Measurements from ENCODE around the gene EXD2.
A peak's percentile ranks its signal among the peaks of the same experiment; 100 is the strongest.
"Not testable (repeated sequence)": the region's sequence is repeated elsewhere in the genome, so short reads cannot be mapped to it uniquely, and the experiment has no call there.

EXD2 gene, protein sequence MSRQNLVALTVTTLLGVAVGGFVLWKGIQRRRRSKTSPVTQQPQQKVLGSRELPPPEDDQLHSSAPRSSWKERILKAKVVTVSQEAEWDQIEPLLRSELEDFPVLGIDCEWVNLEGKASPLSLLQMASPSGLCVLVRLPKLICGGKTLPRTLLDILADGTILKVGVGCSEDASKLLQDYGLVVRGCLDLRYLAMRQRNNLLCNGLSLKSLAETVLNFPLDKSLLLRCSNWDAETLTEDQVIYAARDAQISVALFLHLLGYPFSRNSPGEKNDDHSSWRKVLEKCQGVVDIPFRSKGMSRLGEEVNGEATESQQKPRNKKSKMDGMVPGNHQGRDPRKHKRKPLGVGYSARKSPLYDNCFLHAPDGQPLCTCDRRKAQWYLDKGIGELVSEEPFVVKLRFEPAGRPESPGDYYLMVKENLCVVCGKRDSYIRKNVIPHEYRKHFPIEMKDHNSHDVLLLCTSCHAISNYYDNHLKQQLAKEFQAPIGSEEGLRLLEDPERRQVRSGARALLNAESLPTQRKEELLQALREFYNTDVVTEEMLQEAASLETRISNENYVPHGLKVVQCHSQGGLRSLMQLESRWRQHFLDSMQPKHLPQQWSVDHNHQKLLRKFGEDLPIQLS

DNA sequence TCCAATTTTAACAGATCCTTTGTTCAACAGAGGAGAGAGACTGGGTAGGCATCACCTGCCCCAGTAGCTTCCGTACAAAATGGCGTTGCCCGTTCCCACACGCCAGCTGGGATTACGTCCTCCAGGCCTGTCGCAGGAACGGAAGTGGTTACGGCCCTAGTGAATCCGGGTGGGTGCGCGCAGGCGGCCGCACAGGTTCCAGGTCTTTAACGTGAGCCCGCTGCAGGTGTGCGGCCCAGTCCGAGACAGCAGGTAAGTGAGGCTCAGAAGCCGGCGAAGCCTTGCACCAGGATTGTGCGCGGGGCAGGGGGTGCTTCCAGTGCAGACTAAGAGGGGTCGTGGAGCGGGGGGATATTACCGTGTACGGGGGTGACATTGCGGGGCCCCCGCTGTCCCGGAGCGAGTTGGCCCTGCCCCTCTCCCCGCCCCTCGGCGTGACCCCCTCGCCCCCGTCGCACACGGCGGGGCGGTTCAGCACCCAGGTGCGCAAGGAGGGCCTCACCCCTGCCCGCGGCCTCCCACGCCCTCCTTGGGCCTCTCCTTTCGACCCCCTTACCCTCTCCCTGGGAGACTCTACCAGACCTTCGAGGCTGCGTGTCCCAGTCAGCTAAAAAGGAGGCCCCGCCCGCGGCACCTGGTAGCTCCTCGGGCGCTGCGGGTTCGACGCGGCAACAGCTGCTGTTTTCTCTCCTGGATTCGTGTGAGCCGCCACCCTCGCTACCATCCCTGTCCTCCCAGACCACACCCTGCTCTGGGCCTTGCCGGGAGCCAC is at the start of gene EXD2:
TSS of gene EXD2 (plus strand) at position 159 of the 772 bp plus-strand sequence. CDS start 17,973 bp downstream, outside the sequence.
- DNase-seq, result peak; percentile 27 to 94 (median 83)

DNA sequence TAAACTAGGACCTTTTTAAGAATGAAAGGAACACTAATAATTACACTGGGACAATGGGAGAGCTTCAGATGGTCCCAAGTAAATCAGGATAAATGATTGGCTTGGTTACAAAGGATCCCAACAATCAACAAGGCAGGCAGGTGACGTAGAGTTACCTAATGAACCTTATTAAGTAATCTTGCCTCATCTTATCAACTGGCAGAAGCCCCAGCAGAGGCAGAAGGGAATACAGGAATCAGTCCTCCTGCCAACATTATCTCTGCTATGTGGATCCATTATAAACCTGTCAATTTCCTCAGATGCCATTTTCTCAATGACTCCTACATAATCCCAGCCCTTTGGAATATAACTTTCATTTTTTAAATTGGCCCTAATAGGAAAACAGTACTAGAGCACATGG is 49.7 kb upstream of the EXD2 start:
- DNase-seq, result no peak

- DNase-seq, result no peak
Measured at GRCh38 chr14:69142101-69142500, 49.2 kb upstream of the EXD2 start.

GRCh38 chr14:69149461-69150244 is 41.6 kb upstream of the EXD2 start:
- DNase-seq, result no peak

- DNase-seq, result peak in 53 of 56 donors; percentile 31 to 87 (median 71)
Measured at GRCh38 chr14:69151458-69152180, 39.7 kb upstream of the EXD2 start.

DNA sequence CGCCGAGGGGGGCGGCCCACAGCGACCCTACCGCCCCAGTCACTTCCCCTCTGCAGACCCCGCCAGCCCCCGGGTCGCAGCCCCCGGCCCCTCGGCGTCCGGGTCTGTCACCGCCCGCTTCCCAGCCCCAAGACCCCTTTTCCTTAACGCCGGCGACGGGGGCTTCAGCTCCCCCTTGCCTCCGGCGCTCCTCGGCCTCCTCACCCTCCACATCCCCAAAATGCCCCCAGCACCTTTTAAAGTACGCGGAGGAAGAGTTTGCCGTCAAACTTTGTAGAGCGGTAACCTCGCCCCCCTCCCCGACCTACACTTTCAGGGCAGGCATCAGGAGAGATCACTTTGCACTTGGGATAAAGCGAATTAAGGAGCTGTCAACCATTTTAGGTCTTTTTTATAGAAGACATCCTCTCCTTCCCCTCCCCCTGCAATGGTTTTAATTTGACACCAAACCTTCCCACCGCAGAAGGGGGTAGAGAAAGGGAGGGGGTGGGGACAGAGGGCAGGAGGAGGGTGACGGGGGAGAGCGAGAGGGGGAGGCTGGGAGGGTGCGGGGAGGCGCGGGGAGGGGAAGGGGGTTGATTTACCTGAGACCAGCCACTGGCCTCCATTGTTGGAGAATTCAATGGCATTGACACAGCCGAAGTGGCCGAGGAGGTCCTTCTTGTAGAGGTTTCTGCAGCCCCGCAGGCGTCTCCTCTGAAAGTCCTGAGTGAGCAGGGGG is 39.0 kb upstream of the EXD2 start:
- DNase-seq, result peak in 16 of 56 donors; percentile 23 to 64 (median 38)

GRCh38 chr14:69152902-69153151 is 38.5 kb upstream of the EXD2 start, which contains the start of gene DCAF5:
TSS of gene DCAF5 (minus strand) at chr14:69153119. CDS start at chr14:69152978, 141 bp downstream.
- peak in 17 of 56 donors; percentile 49 to 92 (median 82) for DNase-seq

- DNase-seq, result peak in 41 of 56 donors; percentile 31 to 91 (median 77)
Measured at GRCh38 chr14:69153152-69153872, 38.0 kb upstream of the EXD2 start.

DNA sequence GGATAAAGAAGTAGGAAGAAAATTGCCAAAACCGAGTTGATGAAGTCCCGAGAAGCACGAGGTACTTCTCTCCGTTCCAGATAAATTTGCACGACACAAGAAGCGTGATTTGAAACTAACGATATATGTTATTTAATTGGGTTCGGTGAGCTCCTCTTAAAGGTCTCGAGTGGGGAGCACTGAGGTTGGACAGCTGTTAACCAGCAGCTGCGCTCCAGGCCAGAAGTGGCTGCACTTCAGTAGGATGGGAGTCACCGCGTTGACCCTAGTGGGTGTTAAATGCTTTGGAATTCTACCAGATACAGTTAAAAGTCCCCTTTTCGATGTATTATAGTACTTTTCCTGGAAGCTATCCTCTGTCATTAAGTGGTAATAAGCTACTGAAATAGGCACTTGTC is 37.4 kb upstream of the EXD2 start:
- peak in 8 of 56 donors; percentile 1 to 56 (median 22) for DNase-seq

DNA sequence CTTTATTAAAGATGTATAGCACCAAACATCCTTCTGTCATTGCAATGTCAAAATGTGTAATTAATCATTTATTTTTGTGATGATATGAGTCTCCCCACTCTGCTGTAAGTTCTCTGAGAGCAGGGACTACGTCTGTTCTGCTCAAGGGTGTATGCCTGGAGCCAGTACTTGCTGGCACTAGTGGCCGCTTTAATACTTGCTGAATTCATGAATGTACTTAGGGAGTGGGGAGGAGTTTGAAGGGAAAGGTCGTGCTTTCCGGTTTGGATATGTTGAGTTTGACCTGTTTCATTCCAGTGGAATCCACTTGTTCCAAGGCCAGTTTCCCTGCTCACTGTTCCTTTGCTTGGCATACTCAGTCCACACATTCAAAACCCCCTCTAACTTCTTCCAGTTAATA is 36.5 kb upstream of the EXD2 start:
- DNase-seq, result peak in 1 of 56 donors; percentile 1

- DNase-seq, result no peak
Measured at GRCh38 chr14:69156224-69156623, 35.1 kb upstream of the EXD2 start.

DNA sequence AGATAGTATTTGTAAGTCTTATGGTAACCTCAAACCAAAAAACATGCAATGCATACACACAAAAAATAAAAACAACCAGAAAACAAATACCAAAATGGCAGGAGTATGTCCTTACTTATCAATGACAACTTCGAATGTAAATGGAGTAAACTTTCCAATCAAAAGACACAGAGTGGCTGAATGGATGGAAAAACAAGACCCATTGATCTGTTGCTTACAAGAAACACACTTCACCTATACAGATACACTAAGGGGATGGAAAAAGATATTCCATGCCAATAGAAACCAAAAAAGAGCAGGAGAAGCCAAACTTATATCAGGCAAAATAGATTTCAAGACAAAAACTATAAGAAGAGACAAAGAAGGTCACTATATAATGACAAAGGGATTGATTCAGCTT is 29.7 kb upstream of the EXD2 start:
- DNase-seq, result no peak

DNA sequence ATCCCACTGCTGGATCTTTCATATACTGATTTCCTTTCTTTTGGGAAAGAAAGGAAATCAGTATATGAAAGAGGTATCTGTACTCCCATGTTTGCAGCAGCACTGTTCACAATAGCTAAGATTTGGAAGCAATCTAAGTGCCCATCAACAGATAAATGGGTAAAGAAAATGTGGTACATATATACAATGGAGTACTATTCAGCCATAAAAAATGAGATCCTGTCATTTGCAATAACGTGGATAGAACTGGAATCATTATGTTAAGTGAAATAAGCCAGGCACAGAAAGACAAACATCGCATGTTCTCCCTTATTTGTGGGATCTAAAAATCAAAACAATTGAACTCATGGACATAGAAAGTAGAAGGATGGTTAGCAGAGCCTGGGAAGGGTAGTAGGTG is 25.5 kb upstream of the EXD2 start:
- not testable (repeated sequence) for DNase-seq

DNA sequence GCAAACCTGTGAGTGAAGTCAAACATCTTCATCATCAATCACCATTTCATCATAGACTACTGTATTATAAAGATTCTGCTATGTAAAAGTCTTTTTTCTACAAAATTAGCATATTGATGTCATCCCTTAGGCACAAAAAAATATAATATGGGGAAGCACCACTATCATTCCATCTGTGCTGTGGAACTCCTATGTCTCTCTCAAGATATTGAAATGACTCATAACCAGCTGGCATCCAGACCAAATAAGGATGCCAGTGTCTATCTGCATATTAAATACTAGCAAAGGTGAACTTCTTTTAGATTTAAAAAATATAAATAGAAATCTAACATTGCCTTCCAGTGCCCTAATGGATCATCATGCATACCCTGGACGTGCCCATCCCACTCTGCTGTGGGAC is 20.5 kb upstream of the EXD2 start:
- DNase-seq, result no peak

DNA sequence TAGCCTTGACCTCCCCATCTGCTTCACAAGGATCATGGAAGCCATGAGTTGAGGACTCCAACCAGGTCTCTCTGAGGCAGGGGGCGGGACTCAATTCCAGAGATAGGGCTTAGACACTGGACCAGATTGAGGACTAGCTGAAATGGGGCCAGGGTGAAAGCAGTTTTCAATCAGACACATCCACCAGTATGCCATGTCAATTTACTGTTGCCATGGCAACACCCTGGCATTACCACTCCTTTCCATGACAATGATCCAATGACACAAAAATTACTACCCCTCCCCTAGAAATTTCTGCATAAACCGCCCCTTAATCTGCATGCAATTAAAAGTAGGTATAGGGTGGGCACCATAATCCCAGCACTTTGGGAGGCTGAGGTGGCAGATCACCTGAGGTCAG is 19.7 kb upstream of the EXD2 start:
- DNase-seq, result peak in 1 of 56 donors; percentile 4

DNA sequence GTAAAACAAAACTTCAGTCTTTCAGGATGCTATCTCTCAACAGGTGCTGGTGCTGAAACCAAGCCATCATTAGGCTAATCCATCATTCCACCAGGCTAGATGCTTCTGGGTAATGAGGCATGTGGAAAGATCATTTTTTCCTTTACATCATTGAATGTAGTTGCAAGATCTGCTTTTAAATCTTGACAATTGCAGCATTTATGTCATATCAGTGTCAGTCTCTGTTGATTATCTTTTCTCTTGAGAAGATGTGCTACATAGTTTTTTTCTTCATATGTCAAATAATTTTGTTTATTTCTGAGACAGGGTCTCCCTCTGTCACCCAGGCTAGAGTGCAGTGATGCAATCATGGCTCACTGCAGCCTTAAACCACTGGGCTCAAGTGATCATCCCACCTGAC is 16.2 kb upstream of the EXD2 start:
- DNase-seq, result no peak

DNA sequence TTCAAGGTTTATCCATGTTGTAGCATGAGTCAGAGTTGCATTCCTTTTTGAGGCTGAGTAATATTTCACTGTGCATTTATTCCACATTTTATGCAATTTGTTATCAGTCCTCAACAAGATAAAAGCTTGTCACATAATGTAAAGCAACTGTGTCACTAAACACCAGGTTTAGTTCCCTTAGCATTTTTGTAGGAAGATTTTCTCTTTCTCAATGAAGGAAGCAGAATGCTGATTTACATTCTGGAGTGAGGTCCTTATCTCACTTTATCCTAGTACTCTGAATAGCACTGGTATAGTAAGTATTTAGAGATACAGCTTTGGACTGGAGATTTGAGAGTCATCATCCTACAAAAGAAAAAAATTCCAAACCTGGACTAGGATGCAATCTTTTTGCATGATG is 9.8 kb upstream of the EXD2 start:
- DNase-seq, result no peak

DNA sequence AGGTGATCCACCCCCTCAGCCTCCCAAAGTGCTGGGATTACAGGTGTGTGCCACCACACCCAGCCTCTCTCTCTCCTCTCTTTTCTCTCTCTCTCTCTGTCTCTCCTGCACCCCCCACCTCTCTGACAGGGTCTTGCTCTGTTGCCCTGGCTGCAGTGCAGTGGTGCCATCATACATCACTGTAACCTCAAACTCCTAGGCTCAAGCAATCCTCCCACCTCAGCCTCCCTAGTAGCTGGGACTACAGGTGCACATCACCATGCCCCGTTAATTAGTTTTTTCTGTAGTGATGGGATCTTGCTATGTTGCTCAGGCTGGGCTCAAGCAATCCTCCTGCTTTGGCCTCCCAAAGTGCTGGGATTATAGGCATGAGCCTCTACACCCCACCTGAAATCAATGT is 8.7 kb upstream of the EXD2 start:
- DNase-seq, result not testable (repeated sequence)

DNA sequence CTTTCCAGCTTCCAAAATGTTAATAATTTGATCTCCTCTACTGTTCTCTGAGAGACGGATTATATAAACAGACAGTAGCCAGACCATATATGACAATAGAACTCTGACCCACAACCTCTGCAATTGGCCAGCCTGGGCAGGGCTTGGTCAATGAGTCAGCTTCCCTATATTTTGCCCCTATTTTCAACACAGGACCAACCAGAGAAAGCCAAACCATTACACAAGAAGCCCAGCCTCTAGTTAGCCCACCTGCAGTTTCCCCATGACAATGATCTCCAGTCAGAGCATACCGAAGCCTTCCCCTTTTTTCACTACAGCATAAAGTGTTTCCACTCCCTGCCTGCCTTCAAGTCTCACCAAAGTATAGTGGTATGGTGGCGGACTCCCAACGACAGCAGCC is 7.6 kb upstream of the EXD2 start:
- DNase-seq, result no peak
